ENCODE measurements around the gene ELK3. TPM values are rescaled to one million over a fixed set of nuclear protein-coding genes. Genes with fewer than 3 reads are reported as not detected.

The ELK3 gene
- 10 to 100 TPM; 48.4 to 60.7 (median 55.0) TPM for polyA plus RNA-seq (ENCODE audit: insufficient read length in 4 of 4)

GRCh38 chr12:96193725-96194575, at the start of gene ELK3:
TSS of gene ELK3 (plus strand) at chr12:96194375.
- DNase-seq (ENCODE audit: low read depth in 4 of 4, low spot score in 2 of 4) = no peak

GRCh38 chr12:96146747-96147146, 47.4 kb upstream of the ELK3 start:
- DNase-seq (ENCODE audit: low read depth in 4 of 4, low spot score in 2 of 4) = no peak

- DNase-seq (ENCODE audit: low read depth in 4 of 4, low spot score in 2 of 4) = no peak
These were observed 43.7 kb upstream of the ELK3 start for GRCh38 chr12:96150442-96150841.

- no peak for DNase-seq (ENCODE audit: low read depth in 4 of 4, low spot score in 2 of 4)
These were observed 42.0 kb upstream of the ELK3 start for GRCh38 chr12:96152164-96152563.

GRCh38 chr12:96153131-96153725, 40.9 kb upstream of the ELK3 start:
- DNase-seq (ENCODE audit: low read depth in 4 of 4, low spot score in 2 of 4) = no peak

- no peak for DNase-seq (ENCODE audit: low read depth in 4 of 4, low spot score in 2 of 4)
These were observed 39.0 kb upstream of the ELK3 start for GRCh38 chr12:96155181-96155580.

GRCh38 chr12:96155781-96156180, 38.4 kb upstream of the ELK3 start:
- no peak for DNase-seq (ENCODE audit: low read depth in 4 of 4, low spot score in 2 of 4)

GRCh38 chr12:96156211-96156610, 38.0 kb upstream of the ELK3 start:
- DNase-seq (ENCODE audit: low read depth in 4 of 4, low spot score in 2 of 4) = no peak

GRCh38 chr12:96157427-96157826, 36.7 kb upstream of the ELK3 start:
- DNase-seq (ENCODE audit: low read depth in 4 of 4, low spot score in 2 of 4) = no peak

GRCh38 chr12:96164951-96165811, 29.0 kb upstream of the ELK3 start:
- DNase-seq (ENCODE audit: low read depth in 4 of 4, low spot score in 2 of 4) = no peak

- no peak for DNase-seq (ENCODE audit: low read depth in 4 of 4, low spot score in 2 of 4)
These were observed 27.4 kb upstream of the ELK3 start for GRCh38 chr12:96166765-96167164.

- no peak for DNase-seq (ENCODE audit: low read depth in 4 of 4, low spot score in 2 of 4)
These were observed 26.7 kb upstream of the ELK3 start for GRCh38 chr12:96167492-96167891.

- no peak for DNase-seq (ENCODE audit: low read depth in 4 of 4, low spot score in 2 of 4)
These were observed 23.8 kb upstream of the ELK3 start for GRCh38 chr12:96170328-96170727.

GRCh38 chr12:96170762-96171161, 23.4 kb upstream of the ELK3 start:
- no peak for DNase-seq (ENCODE audit: low read depth in 4 of 4, low spot score in 2 of 4)

GRCh38 chr12:96171905-96172304, 22.3 kb upstream of the ELK3 start:
- DNase-seq (ENCODE audit: low read depth in 4 of 4, low spot score in 2 of 4) = no peak

GRCh38 chr12:96172981-96173380, 21.2 kb upstream of the ELK3 start:
- no peak for DNase-seq (ENCODE audit: low read depth in 4 of 4, low spot score in 2 of 4)

- DNase-seq (ENCODE audit: low read depth in 4 of 4, low spot score in 2 of 4) = no peak
These were observed 17.6 kb upstream of the ELK3 start for GRCh38 chr12:96176575-96176974.

GRCh38 chr12:96177013-96177412, 17.2 kb upstream of the ELK3 start:
- no peak for DNase-seq (ENCODE audit: low read depth in 4 of 4, low spot score in 2 of 4)

- DNase-seq (ENCODE audit: low read depth in 4 of 4, low spot score in 2 of 4) = no peak
These were observed 10.3 kb upstream of the ELK3 start for GRCh38 chr12:96183734-96184370.

- DNase-seq (ENCODE audit: low read depth in 4 of 4, low spot score in 2 of 4) = no peak
These were observed 8.3 kb upstream of the ELK3 start for GRCh38 chr12:96185914-96186313.
